Activated CD8-positive, alpha-beta memory T cell treated with anti-CD3 and anti-CD28 coated beads, Interleukin-2, amount 50 U/mL, for 4 hours (primary cell): ENCODE data around the gene CAMTA1.

ENCODE experiments used
- DNase-seq: peaks from one replicate; pipeline ENCODE4 v3.0.0-alpha.2; 2020

CAMTA1 gene

DNA sequence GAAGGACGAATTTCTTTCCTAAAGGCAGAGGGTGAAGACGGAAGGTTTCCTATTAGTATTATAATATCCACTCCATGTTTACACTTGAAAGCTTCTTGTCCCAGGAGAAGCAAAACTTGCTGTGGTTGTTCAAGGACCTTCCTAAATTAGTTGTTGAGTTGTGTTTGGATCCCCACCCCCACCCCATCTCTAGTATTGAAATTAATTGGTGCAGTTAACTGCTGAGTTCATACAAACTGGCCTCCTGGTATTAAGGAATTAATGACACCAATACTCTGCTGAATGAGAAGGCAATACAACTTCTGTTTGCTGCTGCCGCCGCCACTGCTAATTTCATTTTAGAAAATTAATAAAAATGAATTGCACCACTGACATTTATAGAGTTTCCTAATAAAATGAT, 308.8 kb downstream of the CAMTA1 start:
- DNase-seq = no peak

DNA sequence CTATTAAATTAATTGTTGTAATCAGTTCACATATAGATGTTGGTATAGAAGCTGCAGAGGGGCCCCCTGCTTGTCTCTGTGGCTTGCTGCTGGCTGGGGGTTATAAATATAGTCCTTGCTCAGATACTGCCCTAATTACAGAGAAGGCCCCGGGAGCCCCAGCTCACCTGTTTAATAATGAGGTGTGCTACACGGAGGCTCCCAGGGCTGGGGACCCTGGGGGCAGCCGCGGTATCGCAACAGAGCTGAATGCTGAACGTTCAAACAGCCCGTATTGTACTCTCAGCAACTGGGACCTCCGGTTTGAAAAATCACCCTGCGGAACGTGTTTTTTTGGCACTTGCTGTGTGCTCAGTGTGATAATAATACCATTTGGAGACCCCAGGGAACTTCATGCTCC, 309.3 kb downstream of the CAMTA1 start:
- DNase-seq = no peak

DNA sequence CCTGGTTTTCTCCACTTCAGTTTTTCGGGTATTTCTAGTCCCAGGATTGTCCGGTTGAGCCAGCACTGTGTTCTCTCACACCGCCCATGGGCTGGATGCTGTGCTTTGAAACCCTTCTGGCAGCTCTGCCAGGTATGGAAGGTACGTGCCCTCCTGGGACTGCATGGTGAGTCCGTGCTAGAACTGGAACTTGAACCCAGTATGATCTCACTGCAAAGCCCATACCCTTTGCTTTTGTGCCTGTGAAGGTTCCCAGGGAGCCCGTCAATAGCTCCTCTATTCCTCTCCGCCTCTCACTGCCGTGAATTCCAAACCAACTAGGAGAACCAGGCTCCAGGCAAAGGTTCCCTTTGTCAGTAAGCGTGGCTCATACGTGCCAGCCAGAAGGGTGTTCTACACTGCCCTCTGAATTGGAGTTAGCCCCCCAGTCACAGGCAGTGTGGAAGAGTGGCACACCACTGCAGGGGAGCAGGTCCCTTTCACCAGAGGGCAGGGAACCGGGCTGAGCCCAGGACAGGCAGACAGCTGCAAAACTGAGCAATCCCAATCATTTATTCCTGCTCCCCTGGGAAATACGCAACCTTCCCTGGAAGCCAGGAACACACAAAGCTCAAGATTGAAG, 310.2 kb downstream of the CAMTA1 start:
- no peak for DNase-seq

DNA sequence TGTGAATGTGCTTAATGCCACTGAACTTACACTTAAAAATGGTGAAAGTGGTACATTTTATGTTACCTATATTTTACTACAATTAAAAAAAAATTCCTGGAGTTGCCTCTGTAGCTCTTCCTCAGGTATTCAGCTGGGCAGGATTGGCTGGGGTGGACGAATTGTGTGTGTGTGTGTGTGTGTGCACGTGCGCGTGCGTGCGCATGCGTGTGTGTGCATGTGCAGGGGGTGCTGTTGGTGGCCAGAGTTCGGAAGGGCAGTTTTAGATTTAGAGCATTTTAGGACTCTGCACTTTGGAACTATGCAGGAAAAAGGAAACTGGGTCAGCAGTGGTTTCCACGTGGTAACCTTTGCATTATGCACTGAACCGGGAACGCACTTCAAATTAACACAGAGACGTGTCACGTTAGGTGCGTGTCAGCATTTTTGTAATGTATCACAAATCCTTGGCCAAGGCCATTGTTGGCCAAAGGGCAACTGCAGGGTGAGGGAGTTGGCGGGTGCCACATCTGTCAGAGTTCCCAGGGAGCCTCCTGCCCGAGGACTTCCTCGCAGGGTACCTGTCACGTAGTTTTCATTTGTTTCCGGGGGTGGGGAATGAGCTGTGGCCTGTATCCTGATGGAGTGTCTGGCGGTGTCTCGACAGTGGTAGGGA, 312.8 kb downstream of the CAMTA1 start:
- no peak for DNase-seq

DNA sequence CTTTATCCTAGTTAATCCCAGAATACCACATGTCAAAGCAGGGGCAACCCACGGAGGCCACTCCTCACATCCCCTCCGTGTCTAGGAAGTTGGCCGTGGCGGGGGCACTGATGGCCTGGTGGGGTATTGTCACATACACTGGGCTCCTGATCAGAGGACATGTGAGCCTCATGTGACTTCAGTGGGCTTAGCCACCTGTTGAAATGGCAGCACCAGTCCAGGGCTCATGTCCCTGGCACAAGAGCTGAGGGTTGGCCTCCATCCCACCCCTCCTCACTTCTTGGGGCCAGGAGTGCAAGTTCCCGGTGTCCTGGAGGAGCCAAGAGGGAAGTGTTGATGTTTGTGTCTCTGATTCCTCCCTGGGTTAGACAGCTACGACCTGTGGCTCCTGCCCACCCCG, 313.4 kb downstream of the CAMTA1 start:
- no peak for DNase-seq

DNA sequence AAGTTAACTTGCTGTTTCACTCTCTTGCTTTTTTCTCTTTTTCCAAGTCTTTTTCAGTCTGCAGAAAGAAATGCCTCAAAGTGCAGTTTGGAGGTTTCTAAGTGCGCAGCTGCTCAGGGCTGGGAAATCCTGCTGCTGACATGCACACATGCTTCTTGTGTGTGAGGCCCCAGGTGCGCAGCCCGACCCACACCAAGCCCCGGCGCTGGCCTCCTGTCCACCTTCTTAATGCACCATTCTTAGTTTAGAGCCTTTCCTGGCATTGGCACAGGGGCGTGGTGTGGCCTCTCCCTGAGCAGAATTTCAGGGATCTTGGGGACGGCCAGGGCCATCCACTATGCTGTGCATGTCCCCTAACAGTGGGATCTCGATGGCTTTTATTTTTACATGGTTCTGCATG, 315.2 kb downstream of the CAMTA1 start:
- no peak for DNase-seq

DNA sequence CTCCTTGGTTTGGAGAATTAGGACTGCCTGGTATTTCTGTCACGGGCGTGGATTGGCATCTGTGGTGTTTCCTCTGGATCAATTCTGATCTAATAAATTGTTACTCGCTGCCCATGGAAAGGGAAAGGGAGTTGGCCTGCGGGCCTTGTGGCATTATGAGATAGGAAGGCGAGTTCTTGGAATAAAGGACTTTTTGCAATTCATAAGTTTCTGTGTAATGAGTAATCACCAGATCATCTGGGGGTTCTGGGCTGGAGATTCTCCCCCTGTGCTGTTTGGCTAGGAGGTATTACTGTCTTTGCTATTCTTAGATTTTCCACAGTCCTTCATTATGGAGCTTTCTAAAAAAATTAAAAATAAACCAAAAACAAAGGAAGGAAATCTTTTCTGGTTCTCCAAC, 315.9 kb downstream of the CAMTA1 start:
- DNase-seq = no peak

DNA sequence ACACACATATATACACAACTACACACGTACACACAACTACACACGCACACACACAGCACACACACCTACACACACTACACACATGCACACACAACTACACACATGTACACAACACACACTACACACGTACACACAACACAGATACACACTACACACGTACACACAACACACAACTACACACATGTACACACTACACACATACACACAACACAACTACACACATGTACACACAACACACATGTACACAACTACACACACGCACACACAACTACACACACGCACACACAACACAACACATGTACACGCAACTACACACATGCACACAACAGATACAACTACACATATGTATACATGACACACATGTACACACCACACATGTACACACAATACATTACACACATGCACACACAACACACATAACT, 318.1 kb downstream of the CAMTA1 start:
- no peak for DNase-seq

DNA sequence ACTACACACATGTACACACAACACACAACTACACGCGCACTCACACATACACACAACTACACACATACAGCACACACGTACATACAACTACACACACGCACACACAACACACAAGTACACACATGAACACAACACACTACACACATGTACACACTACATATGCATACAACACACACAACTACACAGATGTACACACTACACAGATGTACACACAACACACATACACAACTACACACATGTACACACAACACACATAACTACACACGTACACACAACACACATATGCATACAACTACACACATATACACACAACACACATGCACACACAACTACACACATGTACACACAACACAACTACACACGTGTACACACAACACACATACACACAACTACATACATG, 318.6 kb downstream of the CAMTA1 start:
- DNase-seq = no peak

DNA sequence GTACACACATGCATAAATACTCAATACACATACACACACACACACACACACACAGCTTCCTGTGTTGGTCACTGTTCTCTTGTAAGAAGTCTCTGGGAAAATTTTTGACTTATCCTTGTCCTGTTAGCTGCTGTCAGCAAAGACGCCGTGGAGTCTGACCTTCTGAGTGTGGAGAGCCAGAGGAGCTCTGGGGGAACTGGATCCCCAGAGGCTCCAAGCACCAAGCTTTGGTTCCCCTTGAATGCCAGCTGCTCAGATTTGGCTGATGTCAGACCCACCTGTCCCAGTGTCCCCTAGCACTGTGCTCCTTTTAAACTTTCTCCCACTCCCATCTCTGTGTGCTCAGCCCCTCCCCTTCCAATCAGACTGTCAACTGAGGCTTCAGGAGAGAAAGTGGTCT, 319.1 kb downstream of the CAMTA1 start:
- DNase-seq = no peak

DNA sequence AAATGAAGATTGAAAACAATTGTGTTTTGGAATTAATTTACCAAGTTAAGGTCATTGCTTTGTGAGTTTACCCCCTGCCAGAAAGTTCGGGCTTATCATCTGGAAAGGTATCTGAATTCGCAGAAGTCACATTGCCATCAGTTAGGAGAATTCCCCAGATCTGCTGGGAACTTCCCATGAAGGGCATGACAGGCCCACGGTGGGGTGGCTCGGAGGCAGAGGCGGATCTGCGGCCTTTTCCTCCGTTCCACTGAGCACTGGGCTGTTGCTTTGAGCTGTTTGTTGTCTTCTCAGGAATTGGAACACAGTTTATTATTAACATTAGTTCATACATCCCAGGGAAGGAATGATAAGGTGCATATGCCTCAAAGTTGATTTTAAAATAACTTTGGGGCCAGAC, 320.0 kb downstream of the CAMTA1 start:
- no peak for DNase-seq

DNA sequence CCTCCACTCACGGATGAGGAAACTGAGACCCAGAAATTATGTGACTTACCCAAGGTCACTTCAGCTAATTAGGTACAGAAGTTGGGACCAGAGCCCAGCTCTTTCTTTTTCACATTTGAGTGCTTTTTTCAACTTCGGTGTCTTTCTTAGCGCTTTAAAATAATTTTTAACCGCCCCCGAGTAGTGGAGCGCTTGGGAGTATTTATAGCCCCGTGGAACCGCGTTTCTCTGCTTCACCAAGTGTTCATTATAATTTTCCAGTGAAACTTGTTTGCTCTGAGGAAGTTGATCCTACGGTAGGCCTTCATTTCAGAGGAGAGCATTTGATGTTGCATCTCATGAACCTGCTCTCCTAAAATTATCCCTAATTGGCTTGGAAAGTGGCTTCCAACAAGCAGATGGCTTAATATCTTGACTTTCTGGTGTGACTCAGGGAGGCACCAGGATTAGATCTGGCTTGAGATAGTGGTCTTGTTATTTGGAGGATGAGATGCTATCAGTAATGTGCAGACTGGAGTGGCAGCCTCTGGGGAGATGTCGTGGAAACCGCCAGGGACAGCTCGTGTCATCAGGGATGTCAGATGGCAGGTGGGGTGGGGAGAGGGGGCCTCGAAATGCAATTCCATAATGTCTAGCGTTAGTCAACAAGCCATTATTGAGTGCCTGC, 321.3 kb downstream of the CAMTA1 start:
- no peak for DNase-seq

DNA sequence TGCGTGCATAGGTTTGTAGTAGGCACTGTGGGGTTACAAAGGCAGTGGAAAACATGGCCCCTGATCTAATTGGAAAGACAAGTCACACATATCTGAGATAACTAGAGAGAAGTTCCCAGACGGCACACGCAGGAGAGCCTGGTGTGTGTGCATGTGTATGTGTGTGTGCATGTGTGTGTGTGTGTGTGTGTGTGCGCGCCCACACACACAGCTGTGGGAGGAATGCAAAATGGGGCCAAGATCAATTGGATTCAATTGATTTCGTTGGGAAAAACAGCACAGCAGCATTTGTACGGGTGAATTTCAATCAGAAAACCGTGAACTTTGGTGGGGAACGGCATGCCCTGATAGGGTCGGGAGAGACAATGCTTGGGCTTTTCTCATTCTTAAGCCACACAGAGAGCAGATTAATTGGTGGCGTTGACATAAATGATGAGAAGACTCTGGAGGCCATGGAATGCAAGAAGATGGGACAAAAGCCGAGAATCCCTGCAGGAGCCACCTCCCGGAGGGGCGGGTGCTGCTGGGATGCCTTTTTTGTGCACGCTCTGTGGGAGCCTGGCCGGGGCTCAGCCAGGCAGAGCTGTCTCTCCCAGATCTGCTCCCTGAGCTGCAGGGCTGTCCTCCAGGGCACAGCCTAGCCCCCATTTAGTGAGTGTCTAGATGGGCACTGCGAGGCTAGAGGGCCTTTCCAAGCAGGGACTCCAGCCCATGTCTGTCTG, 322.0 kb downstream of the CAMTA1 start:
- DNase-seq = no peak

DNA sequence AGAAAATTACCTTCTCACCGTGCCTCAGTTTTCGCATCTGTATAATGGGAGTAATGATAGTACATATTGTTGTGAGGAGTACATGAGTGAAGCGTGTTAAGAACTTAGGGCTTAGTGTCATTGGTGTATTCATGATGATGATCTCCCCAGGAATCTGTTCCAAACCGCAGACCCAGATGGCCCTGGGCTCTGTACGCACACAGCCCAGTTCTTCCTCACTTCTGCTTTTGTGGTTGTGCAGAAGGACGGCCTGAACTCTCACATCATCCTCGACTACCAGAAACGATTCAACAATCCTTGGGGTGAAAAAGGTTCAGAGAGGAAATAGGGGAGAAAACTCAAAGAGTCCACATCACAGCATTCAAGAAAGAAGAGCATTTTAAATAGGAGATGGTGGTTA, 323.0 kb downstream of the CAMTA1 start:
- no peak for DNase-seq

DNA sequence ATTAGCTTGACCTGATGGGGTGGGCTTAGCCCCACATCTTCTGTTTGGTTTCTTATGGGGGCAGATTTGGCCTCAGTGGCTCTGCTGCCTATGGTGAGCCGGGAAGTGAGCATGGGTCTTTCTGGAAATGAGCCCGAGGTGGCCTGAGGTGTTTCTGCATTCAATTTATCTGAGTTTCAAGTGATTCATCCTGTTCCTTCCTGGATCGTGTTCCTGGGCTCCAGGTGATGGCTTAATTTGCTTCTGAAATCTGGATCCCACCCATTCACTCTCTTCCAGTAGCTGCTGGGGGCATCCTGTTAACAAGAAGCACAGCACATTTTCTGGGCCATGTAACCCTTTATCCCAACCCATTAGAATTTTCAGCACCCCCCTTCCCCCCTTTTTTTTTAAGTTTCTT, 324.6 kb downstream of the CAMTA1 start:
- DNase-seq = no peak

DNA sequence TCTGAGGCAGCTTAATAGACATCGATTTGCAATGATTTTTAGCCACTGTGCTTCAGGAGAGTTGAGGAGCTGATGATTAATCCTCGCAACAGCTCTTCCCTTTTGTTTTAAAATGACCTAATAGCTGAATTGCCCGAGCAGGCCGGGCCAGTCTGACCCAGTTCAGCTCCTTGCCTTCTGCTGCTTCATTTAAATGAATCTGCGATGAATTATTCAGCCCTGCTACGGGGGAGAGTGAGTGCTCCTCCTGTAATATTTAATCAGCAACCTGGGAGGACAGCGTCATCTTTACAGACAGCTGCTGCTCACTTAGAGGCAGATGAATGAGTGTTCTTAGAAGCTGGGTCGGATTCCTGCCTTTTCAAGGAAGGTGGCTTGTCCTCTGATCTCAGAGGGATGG, 325.1 kb downstream of the CAMTA1 start:
- DNase-seq = no peak

DNA sequence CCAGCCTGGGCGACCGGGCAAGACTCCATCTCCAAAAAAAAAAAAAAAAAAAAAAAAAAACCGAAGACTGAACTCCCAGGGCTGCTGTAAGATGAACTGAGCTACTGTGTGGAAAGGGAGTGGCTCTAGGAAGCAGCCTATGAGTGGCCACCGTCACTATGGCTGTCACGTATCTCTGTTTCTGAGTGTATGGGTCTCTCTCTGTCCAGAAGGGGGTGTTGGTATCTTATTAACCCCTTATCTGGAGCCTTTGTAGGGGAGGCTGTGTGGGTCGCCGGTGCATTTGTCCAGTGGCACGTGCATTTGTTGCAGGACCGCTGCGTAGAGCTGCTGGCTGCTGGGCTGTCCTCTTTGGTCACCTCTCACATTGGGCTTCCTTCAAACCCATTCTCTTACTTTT, 326.6 kb downstream of the CAMTA1 start:
- DNase-seq = no peak

DNA sequence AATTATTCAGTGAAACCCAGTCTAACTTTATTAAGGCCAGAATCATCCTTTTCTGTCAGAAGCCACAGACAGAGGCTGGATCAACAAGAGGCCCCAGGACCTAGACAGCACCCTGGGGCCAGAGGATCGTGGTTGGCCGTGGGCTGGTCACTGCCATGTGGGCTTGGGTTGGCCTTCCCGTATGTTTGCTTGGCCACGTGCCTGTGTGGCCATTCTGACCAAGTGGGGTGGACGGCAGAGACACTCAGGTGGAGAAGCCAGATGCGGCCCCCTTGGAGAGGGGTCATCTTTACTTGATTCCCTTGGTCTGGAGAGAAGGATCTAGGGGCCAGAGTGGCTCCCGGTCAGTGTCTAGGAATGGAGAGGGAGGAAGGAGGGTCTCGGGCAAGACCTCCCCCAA, 327.9 kb downstream of the CAMTA1 start:
- DNase-seq = no peak

DNA sequence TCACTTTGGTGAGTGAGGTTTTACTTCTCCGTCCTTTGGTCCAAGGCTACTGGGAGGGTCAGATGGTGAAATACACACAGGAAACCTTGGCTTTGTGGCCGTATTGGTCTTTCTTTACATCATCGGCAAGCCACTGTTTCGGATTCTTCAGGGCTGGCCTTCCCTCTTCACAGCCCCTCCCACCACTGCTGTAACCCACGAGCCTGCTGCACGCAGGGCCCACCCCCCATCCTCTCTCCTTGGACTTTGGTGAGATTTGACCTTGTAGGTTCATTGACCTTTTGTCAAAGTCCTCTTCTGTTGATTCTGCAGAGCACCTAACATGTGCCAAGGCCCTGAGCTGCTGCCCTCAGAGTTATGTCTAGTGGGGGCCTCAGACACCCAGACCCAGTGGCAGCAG, 328.6 kb downstream of the CAMTA1 start:
- DNase-seq = no peak

DNA sequence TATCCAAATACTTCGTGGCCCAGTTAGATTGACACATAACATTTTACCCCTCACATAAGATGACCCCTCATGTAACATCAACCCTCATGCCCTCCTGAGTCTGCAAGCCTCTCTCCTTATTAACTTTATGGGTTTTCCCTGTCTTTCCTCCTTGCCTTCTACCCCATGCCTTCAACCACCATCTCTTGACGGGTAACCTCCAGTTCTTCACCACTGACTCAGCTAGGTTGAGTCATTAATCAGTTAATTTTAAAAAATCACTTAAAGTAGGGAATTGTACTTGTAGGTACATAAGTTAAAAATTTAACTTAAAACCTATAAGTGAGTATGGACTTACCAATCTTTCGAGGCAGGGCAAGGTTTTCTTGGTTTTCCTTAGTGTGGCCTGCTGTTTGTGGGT, 330.7 kb downstream of the CAMTA1 start:
- no peak for DNase-seq

DNA sequence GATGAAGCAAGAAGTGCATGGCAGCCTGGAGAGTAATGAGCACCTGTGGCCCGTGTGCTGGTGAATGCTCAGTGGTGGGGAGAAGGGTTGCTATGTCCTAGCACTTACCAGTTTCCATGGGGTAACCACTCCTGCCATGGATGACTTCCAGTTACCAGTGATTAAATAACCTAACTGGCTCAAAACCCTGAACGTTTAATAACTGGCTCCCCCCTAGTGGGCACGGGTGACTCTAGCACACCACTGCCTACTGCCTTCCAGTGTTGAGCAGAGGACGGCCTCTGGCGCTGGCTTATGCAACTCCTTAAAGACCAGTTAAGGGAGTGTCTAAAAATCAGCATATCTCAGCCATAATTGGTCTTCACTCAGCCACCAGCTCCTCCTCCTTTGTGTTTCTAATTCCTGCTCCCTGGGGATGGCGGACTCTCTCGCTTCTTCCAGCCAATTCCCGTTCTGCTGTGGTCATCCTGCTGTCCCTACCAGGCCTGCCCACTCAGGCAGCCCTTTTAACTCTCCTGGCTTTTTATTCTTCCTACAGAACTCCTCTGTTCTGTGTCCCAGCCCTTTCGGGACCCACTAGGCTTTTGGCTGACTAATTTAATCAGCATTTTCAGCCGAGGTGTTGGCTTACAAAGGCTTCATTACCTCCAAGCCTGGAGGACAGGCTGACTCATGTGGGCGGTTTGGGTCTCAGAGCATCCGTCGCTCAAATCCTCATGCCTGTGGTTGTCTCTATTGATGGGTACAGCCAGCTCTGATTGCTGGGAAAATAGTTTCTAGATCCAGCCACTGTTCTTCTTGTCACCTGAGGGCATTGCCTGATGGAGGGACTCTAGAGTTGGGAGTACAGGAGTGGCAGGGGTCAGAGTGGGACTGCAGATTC, 332.4 kb downstream of the CAMTA1 start:
- no peak for DNase-seq

DNA sequence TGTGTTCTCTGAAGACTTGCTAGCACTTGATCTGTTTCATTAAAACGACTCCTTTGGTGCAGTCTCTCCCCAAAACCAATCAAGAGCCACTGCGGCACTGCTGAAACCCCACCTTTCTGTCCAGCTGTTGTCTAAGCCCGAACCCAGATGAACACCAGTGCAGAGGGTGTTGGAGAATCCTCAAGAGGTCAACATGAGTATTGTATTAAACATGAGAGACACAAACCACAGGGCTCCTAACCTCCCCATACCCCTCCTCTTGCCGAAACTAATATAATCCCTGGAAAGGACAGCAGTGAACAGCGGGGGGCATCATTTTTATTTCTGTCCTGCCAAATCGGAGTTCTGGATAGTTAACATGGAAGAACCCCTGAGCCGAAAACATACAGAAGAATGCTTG, 333.9 kb downstream of the CAMTA1 start:
- no peak for DNase-seq
